ENCODE measurements around the gene DPP7.

DNA sequence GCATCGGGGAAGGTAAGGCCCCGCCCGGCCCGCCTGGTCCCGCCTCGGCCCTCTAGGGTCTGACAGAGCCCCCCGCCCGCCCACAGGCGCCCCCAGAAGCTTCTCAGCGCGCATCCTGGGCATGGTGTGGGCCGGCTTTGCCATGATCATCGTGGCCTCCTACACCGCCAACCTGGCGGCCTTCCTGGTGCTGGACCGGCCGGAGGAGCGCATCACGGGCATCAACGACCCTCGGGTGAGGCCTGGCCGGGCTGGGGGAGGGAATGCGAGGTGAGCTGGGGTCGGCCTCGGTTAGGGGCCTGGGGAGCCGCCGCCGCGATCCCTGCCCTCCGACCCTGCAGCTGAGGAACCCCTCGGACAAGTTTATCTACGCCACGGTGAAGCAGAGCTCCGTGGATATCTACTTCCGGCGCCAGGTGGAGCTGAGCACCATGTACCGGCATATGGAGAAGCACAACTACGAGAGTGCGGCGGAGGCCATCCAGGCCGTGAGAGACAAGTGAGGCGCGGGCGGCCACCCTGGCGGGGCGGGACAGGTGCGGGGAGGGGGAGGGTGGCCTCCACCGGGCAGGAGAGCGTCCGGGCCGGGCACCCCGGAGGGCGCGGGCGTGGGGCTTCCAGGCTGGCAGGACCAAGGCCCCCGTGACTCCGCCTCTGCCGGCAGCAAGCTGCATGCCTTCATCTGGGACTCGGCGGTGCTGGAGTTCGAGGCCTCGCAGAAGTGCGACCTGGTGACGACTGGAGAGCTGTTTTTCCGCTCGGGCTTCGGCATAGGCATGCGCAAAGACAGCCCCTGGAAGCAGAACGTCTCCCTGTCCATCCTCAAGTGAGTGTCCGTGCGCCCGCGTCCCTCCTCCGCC lies 48.2 kb upstream of the DPP7 start:
- TF ChIP-seq, protein P1, sequence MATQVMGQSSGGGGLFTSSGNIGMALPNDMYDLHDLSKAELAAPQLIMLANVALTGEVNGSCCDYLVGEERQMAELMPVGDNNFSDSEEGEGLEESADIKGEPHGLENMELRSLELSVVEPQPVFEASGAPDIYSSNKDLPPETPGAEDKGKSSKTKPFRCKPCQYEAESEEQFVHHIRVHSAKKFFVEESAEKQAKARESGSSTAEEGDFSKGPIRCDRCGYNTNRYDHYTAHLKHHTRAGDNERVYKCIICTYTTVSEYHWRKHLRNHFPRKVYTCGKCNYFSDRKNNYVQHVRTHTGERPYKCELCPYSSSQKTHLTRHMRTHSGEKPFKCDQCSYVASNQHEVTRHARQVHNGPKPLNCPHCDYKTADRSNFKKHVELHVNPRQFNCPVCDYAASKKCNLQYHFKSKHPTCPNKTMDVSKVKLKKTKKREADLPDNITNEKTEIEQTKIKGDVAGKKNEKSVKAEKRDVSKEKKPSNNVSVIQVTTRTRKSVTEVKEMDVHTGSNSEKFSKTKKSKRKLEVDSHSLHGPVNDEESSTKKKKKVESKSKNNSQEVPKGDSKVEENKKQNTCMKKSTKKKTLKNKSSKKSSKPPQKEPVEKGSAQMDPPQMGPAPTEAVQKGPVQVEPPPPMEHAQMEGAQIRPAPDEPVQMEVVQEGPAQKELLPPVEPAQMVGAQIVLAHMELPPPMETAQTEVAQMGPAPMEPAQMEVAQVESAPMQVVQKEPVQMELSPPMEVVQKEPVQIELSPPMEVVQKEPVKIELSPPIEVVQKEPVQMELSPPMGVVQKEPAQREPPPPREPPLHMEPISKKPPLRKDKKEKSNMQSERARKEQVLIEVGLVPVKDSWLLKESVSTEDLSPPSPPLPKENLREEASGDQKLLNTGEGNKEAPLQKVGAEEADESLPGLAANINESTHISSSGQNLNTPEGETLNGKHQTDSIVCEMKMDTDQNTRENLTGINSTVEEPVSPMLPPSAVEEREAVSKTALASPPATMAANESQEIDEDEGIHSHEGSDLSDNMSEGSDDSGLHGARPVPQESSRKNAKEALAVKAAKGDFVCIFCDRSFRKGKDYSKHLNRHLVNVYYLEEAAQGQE (IDR thresholded peaks at IDR 0.05; ENCODE audit: low read depth, low read length), result no peak
- TF ChIP-seq, protein P2, sequence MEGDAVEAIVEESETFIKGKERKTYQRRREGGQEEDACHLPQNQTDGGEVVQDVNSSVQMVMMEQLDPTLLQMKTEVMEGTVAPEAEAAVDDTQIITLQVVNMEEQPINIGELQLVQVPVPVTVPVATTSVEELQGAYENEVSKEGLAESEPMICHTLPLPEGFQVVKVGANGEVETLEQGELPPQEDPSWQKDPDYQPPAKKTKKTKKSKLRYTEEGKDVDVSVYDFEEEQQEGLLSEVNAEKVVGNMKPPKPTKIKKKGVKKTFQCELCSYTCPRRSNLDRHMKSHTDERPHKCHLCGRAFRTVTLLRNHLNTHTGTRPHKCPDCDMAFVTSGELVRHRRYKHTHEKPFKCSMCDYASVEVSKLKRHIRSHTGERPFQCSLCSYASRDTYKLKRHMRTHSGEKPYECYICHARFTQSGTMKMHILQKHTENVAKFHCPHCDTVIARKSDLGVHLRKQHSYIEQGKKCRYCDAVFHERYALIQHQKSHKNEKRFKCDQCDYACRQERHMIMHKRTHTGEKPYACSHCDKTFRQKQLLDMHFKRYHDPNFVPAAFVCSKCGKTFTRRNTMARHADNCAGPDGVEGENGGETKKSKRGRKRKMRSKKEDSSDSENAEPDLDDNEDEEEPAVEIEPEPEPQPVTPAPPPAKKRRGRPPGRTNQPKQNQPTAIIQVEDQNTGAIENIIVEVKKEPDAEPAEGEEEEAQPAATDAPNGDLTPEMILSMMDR (IDR thresholded peaks at IDR 0.05), result no peak
- TF ChIP-seq NFIC (IDR thresholded peaks at IDR 0.05; ENCODE audit: borderline replicate concordance) (no peak), RXRA (IDR thresholded peaks at IDR 0.05; ENCODE audit: borderline replicate concordance, low read depth) (no peak), POLR2AphosphoS5 (IDR thresholded peaks at IDR 0.05; ENCODE audit: low read depth, low read length) (no peak), EP300 (IDR thresholded peaks at IDR 0.05; ENCODE audit: borderline replicate concordance in 1 of 2, low read depth in 1 of 2, low read length in 1 of 2) (no peak), EZH2phosphoT487 (IDR thresholded peaks at IDR 0.05; ENCODE audit: borderline replicate concordance, low read depth) (no peak)

Measured in SK-N-SH (cell line).